ENCODE data around the gene JMJD1C.

DNA sequence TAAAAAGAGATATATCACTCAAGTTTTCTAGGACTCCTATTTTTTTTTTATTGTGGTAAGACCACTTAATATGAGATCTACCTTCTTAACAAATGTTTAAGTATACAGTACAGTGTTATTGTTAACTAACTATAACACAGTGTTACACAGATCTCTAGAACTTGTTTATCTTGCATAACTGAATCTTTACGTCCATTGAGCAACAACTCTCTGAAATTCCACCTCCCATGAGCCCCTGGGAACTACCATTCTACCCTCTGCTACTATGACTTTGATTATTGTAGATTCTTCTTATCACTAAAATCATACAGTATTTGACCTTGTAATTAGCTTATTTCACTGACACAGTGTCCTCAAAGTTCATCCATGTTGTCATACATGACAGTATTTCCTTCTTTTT lies 32.9 kb upstream of the JMJD1C start:
- TF ChIP-seq CTCF (IDR thresholded peaks at IDR 0.05) (no peak), POLR2A (IDR thresholded peaks at IDR 0.05) (no peak)
